ENCODE data around the gene LANCL3. TPM values are rescaled to one million over a fixed set of nuclear protein-coding genes. Genes with fewer than 3 reads are reported as not detected.
"Not testable (repeated sequence)": the region's sequence is repeated elsewhere in the genome, so short reads cannot be mapped to it uniquely, and the experiment has no call there.

The LANCL3 gene
- total and polyA plus RNA-seq, 12 donors, result 0.04 to 0.69 (median 0.14) TPM

DNA sequence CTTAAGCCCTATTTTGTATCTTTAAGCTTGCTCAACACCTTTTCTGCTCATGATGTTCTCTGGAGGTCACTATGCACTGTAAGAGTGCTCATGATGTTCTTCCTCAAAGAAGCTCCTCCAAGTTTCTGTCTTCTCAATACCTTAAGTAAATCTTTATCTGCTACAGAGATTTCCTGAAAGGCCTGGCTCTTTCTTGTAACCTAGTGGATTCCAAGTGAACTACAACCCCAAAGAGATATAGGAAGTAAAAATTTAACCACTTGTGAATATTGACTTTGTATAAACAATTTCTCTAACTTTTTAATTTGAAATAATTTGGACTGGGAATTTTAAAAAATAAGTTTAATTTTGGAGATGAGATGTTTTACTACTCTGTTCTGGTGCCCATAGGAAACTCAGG, 74.8 kb downstream of the LANCL3 start:
- DNase-seq, result no peak
- H3K9me3 ChIP-seq (replicated peaks in 1 of 3), result no peaks in the 10 kb centered on the region
- H3K36me3 ChIP-seq (replicated peaks in 1 of 2), result no peaks in the 10 kb centered on the region
- intact Hi-C loops (cut with DNase I), result no loop called here
- TF ChIP-seq, protein P1, sequence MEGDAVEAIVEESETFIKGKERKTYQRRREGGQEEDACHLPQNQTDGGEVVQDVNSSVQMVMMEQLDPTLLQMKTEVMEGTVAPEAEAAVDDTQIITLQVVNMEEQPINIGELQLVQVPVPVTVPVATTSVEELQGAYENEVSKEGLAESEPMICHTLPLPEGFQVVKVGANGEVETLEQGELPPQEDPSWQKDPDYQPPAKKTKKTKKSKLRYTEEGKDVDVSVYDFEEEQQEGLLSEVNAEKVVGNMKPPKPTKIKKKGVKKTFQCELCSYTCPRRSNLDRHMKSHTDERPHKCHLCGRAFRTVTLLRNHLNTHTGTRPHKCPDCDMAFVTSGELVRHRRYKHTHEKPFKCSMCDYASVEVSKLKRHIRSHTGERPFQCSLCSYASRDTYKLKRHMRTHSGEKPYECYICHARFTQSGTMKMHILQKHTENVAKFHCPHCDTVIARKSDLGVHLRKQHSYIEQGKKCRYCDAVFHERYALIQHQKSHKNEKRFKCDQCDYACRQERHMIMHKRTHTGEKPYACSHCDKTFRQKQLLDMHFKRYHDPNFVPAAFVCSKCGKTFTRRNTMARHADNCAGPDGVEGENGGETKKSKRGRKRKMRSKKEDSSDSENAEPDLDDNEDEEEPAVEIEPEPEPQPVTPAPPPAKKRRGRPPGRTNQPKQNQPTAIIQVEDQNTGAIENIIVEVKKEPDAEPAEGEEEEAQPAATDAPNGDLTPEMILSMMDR (IDR thresholded peaks at IDR 0.05), result peak in 1 of 6 experiments; percentile 9
- no peak for TF ChIP-seq POLR2A (IDR thresholded peaks at IDR 0.05)
- no peak overlapping the region for H3K4me3 ChIP-seq
- H3K27ac ChIP-seq, result no peak overlapping the region
- H3K4me1 ChIP-seq (replicated peaks in 1 of 2), result no peaks in the 10 kb centered on the region
- peaks cover 3% of the 10 kb centered on the region for H3K27me3 ChIP-seq

DNA sequence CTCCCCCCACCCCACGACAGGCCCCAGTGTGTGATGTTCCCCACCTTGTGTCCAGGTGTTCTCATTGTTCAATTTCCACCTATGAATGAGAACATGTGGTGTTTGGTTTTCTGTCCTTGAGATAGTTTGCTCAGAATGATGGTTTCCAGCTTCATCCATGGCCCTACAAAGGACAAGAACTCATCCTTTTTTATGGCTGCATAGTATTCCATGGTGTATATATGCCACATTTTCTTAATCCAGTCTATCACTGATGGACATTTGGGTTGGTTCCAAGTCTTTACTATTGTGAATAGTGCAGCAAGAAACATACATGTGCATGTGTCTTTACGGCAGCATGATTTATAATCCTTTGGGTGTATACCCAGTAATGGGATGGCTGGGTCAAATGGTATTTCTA, 79.4 kb downstream of the LANCL3 start:
- WGBS, 4 donors, result 70 to 100% (median 84%) methylated on average over 2 of the region's 2 CpGs
- H3K36me3 ChIP-seq (replicated peaks in 1 of 2); intact Hi-C loops (cut with DNase I); H3K4me1 ChIP-seq (replicated peaks in 1 of 2); H3K27ac ChIP-seq; H3K9me3 ChIP-seq (replicated peaks in 1 of 3); H3K4me3 ChIP-seq; DNase-seq: not testable (repeated sequence)
- H3K27me3 ChIP-seq, result peaks cover 17% of the 10 kb centered on the region

DNA sequence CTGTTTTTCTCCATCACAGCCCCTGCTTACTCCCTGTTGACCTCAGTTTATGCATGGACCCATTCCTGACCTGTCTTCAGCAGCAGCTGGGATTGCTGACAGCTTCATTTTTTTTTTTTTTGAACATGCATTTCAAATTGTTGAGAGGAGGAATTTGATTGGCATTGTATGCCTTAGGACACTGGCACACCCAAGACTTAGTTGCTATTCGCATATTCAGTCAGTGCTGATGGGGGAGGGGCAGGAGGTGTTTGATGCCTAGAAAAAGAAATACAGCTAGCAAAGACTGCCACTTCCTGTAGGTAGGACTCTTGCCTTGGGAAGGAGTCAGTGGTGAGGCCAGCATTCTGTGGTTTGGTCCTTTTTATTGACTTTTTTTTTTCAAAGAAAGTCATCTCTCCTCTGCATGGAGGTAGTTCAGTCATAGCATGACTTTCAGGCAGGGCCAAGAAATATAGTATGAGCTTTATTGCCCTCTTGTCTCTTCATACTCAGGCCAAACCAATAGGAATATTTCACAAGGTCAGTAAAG, 80.5 kb downstream of the LANCL3 start:
- no peak overlapping the region for H3K4me3 ChIP-seq

DNA sequence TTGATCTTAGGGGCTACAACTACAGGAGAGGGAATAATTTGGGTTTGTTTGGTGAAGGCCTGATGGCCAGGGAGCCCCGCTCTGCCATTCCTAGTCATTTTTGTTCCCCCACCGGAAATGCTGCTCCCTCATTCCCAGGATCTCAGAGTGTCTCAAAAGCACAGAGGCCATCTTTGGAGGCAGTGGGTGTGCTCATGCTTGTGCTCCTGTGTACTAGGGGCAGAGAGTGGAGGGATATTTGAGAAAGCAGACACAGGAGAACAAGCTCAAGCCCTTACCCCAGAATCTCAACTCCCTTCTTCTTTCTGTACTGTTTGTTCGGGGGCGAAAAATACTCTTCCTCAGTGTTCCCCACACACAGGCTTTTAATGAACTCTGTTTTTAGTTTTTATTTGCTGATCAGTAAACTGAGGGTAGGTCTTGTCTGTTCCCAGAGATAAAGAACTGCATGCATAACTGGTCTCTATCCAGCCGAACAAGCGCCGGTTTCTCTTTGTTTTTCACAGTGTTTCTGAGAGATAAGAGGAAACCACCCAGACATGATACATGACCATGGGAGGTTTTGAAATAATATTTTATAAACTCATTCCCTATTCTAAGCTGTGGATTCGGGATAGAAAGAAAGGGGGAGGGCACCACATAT, 81.2 kb downstream of the LANCL3 start:
- Histone ChIP-seq H3K27me3 (peaks cover 20% of the 10 kb centered on the region), H3K4me1 (replicated peaks in 1 of 2) (no peaks in the 10 kb centered on the region), H3K4me3 (no peak overlapping the region), H3K36me3 (replicated peaks in 1 of 2) (no peaks in the 10 kb centered on the region), H3K27ac (no peak overlapping the region), H3K9me3 (replicated peaks in 1 of 3) (no peaks in the 10 kb centered on the region)
- intact Hi-C loops (cut with DNase I), result no loop called here
- 81 to 87% (median 83%) methylated on average over 8 of the region's 8 CpGs for WGBS, 4 donors
- TF ChIP-seq, protein P1 (IDR thresholded peaks at IDR 0.05), result no peak
- no peak for TF ChIP-seq POLR2A (IDR thresholded peaks at IDR 0.05)
- no peak for DNase-seq

More for the DNA sequence above, 80.5 kb downstream of the LANCL3 start:
- H3K27ac ChIP-seq, result no peak overlapping the region
- intact Hi-C loops (cut with DNase I), result no loop called here
- TF ChIP-seq, protein P1 (IDR thresholded peaks at IDR 0.05), result no peak
- TF ChIP-seq POLR2A (IDR thresholded peaks at IDR 0.05), result no peak
- no peaks in the 10 kb centered on the region for H3K36me3 ChIP-seq (replicated peaks in 1 of 2)
- WGBS, 4 donors, result 71 to 100% (median 84%) methylated on average over 1 of the region's 1 CpG
- H3K4me1 ChIP-seq (replicated peaks in 1 of 2), result no peaks in the 10 kb centered on the region
- H3K27me3 ChIP-seq, result peaks cover 20% of the 10 kb centered on the region
- DNase-seq, result no peak
- H3K9me3 ChIP-seq (replicated peaks in 1 of 3), result no peaks in the 10 kb centered on the region
